IPS-NIHi11 (cell line): ENCODE measurements around the gene JOSD2.
A peak's percentile ranks its signal among the peaks of the same experiment; 100 is the strongest.

ENCODE experiments used
- DNase-seq: peaks from one replicate; pipeline ENCODE4 v3.0.0; 2012; ENCODE audit warnings: mixed read lengths, low spot score

The JOSD2 gene

GRCh38 chr19:50511069-50511822, at the start of gene JOSD2:
Gene JOSD2 (minus strand): TSS chr19:50511191. CDS start chr19:50510431, 760 bp downstream.
- peak; percentile 96 for DNase-seq

- DNase-seq = no peak
These were observed 48.6 kb upstream of the JOSD2 start for GRCh38 chr19:50559636-50560035.

- no peak for DNase-seq
These were observed 47.5 kb upstream of the JOSD2 start for GRCh38 chr19:50558449-50558848.

GRCh38 chr19:50558039-50558438, 47.0 kb upstream of the JOSD2 start:
- no peak for DNase-seq

GRCh38 chr19:50557009-50557613, 46.1 kb upstream of the JOSD2 start:
- no peak for DNase-seq

- peak; percentile 94 for DNase-seq
These were observed 45.5 kb upstream of the JOSD2 start for GRCh38 chr19:50556282-50557008.

GRCh38 chr19:50555450-50556281, 44.7 kb upstream of the JOSD2 start:
- no peak for DNase-seq

GRCh38 chr19:50555033-50555432, 44.0 kb upstream of the JOSD2 start:
- DNase-seq = no peak

- no peak for DNase-seq
These were observed 43.2 kb upstream of the JOSD2 start for GRCh38 chr19:50554212-50554611.

- no peak for DNase-seq
These were observed 42.2 kb upstream of the JOSD2 start for GRCh38 chr19:50553134-50553703.

GRCh38 chr19:50552540-50552939, 41.5 kb upstream of the JOSD2 start:
- DNase-seq = no peak

- DNase-seq = no peak
These were observed 40.8 kb upstream of the JOSD2 start for GRCh38 chr19:50551715-50552187.

- peak; percentile 19 for DNase-seq
These were observed 40.2 kb upstream of the JOSD2 start for GRCh38 chr19:50551034-50551714.

GRCh38 chr19:50550594-50550966, 39.6 kb upstream of the JOSD2 start:
- no peak for DNase-seq

GRCh38 chr19:50549927-50550593, 39.1 kb upstream of the JOSD2 start:
- DNase-seq = peak; percentile 4

- DNase-seq = peak; percentile 4
These were observed 38.3 kb upstream of the JOSD2 start for GRCh38 chr19:50549059-50549926.

- peak; percentile 8 for DNase-seq
These were observed 37.4 kb upstream of the JOSD2 start for GRCh38 chr19:50548191-50549058.

- no peak for DNase-seq
These were observed 36.6 kb upstream of the JOSD2 start for GRCh38 chr19:50547385-50548190.
